ENCODE data around the gene CIAO3. TPM values are rescaled to one million over a fixed set of nuclear protein-coding genes. Genes with fewer than 3 reads are reported as not detected.
"Not testable (repeated sequence)": the region's sequence is repeated elsewhere in the genome, so short reads cannot be mapped to it uniquely, and the experiment has no call there.

Gene CIAO3
- polyA plus RNA-seq, 1 donor, result 18.0 TPM

DNA sequence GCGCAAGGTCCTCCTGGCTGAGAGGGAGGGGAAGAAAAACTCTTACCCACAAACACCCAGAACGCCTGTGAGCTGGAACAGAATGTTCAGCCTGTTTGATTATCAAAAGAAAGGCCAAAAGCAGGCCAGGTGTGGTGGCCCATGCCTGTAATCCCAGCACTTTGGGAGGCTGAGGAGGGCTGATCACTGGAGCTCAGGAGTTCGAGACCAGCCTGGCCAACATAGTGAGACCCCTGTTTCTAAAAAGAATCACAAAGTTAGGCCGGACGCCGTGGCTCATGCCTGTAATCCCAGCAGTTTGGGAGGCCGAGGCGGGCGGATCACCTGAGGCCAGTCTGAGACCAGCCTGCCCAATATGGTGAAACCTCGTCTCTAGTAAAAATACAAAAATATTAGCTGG, 35.5 kb upstream of the CIAO3 start:
- DNase-seq (ENCODE audit: low read depth), result not testable (repeated sequence)

DNA sequence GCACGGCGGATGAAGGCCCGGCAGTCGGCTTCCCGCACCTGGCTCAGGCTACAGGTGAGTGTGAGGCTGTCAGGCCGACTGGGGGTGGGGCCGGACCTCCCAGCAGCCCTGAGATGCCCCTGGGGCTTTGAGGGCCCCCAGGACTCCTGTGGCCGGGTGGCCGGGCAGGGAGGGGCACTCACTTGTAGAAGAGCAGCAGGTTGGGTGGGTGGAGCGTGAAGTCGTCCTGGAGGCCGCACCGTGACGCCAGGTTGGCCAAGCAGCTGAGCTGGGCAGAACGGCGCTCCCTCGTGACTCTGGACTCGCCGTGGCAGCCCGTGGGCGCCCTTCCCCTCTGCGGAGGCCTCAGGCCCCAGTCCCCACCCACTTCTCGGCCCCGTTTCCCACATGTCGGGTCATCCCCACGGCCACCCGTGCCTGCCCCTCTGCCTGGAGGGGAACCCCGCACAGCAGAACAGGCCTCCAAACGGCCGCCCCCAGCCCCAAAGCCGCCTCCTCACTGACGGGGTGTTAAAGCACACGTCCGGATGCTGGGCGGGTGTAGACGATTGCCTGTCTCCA, 34.5 kb upstream of the CIAO3 start:
- DNase-seq (ENCODE audit: low read depth), result no peak

DNA sequence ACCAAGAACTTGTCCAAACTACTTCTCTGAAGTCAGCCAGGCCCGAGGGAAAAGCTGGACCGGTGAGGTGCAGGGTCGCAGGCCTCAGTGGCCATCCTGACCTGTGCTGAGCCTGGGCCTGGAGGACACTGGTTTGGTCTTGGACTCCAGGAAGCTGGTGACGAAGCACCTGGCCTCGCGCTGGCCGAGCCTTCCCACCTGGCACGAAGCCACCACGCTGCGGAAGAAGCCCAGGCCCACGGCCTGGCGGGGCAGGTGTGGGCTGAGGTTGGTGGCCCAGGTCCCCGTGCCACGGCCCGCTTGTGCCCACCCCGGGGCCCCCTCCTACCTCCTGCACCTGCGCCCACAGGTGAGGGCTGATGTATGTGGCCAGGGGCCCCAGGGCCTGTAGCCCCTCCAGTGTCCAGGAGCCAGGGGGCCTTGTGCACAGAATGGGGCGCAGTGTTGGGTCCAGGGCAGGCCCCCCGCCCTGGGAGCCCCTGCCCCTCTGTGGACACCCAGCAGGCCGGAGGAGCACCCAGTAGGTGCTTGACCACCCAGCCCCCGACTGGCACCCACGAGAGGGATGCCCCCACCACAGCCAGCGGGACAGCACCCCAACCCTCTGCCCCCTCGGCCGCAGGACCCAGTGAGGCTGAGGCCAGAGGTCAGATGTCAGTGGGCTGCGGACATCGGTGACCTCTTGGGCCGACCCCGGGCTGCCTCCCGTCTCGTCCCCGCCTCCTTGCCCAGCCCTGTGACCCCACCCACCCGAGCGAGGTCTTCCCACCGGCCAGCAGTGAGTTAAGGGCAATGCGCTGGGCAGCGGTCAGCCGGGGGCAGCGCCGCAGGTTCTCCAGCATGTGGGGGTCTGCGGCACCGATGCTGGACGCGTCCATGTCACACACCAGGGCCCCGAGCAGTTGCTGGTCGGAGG, 33.5 kb upstream of the CIAO3 start:
- DNase-seq (ENCODE audit: low read depth), result no peak

DNA sequence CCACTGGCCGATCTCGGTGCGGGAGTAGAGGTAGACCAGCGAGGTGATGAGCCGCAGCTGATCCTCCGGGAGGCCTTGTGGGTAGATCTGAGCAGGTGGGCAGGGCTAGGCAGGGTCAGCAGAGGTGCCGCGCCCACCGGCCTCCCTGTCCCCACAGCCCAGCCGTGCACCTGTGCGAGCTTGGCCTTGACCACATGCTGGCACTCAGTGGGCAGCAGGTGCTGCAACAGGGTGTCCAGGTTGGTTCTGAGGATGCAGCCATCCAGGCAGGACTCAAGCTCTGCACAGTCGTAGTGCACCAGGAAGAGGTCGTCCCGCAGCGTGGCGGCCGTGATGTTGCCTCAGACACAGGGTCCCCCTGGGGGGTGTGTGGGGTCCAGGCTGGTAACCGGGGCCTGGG, 32.2 kb upstream of the CIAO3 start:
- DNase-seq (ENCODE audit: low read depth), result no peak

DNA sequence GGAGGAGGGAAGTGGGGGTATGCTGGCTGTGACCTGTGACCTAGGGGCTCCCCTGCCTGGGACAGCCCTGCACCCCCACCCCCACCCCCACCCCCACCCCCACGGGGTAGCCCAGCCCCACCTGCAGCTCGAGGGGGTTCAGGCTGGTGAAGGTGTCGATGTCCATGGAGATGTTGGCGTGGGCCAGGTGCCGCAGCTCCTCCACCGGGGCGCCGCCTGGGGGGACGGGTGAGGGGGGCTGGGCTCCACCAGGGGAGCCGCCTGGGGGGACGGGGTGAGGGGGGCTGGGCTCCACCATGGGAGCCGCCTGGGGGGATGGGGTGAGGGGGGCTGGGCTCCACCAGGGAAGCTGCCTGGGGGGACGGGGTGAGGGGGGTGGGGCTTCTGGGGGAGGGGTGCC, 29.6 kb upstream of the CIAO3 start:
- DNase-seq (ENCODE audit: low read depth), result no peak

DNA sequence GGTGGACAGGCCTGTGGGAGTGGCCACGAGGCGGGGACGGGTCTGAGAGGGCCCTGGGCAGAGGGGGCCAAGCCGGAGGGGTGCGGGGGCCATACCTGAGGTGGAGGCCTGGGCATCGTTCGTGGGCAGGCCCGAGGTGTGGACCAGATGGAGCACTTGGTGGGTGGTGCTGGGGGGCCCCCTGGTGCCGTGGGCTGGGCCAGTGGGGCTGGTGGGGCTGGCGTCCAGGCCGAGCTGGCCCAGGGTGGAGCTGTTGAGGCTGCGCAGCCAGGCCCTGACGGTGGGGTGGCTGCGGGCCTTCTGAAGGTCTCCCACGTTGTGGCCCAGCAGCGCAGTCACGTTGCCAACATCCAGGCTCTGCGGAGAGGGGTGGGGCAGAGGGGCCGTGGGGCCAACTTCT, 29.1 kb upstream of the CIAO3 start:
- DNase-seq (ENCODE audit: low read depth), result no peak

DNA sequence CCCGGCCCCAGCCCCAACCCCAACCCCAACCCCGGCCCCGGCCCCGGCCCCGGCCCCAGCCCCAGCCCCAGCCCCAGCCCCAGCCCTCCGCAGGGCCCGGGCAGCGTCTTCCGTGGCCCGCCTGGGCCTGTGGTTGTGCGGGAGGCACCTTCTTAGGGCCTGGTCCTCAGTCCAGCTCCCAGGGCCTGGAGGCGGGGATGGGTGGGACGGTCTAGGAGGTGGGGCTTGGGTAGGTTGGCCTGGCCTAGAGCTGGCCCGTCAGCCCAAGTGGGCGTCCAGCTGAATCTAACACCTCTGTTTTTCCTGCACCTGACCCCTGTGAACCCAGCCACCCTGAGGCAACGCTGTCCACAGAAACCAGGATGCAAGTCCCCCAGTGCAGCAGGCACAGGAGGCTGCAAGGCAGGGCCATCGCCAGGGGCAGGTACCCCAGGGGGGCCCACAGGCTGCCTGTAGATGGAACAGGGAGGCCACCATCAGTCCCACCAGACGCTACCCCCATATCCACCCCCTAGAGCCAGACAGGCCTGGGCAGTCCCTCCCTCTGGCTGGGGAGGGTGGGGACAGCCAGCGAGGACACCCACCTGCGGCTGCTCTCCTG, 28.5 kb upstream of the CIAO3 start:
- no peak for DNase-seq (ENCODE audit: low read depth)

DNA sequence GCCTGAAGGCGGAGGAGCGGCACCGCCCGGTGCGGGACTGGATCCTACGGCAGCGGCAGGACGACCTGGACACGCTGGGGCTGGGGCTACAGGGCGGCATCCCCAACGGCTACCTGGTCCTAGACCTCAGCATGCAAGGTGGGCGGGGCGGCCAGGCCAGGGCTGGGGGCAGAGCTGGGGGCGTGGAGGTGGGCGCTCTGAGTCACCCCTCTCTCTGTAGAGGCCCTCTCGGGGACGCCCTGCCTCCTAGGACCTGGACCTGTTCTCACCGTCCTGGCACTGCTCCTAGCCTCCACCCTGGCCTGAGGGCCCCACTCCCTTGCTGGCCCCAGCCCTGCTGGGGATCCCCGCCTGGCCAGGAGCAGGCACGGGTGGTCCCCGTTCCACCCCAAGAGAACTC, 27.6 kb upstream of the CIAO3 start:
- no peak for DNase-seq (ENCODE audit: low read depth)

DNA sequence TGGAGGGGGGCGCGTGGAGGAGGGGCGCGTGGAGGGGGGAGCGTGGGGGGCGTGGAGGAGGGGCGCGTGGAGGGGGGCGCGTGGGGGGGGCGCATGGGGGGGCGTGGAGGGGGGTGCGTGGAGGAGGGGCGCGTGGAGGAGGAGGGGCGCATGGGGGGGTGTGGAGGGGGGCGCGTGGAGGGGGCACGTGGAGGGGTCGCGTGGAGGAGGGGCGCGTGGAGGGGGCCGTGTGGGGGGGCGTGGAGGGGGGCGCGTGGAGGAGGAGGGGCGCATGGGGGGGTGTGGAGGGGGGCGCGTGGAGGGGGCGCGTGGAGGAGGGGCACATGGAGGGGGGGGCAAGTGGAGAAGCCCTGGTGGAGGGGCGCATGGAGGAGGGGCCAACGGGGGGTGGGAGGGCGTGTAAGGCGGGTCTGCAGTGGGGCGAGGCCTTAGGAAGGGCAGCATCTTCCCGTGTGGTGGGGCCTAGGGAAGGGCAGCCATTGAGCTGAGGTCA, 27.0 kb upstream of the CIAO3 start:
- DNase-seq (ENCODE audit: low read depth), result no peak

DNA sequence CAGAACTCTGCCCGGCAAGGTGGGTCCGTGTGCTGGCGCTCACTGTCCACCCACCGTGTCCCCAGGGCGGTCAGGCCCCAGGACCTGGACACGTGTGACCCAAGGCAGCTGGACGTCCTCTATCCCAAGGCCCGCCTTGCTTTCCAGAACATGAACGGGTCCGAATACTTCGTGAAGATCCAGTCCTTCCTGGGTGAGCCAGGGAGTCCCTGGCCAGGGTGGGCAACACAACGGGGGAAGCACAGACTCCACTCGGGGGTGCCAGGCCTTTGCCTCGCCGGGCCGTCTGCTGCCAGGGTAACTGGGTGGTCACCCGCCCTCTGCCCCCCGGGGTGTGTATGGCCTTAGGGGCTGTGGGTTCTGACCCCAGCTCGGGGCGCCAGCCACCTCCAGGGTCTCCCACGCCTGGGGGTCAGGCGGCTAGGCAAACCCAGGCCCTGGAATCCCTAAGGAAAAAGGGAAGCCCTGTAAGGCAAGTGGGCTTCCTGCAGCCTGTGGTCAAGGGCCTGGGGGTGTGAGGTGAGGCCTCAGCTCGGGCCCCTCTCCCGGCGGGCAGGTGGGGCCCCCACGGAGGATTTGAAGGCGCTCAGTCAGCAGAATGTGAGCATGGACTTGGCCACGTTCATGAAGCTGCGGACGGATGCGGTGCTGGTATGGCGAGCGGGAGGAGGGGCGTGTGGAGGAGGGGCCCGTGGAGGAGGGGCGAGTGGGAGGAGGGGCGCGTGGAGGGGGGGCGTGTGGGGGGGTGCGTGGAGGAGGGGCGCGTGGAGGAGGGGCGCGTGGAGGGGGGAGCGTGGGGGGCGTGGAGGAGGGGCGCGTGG, 26.2 kb upstream of the CIAO3 start:
- DNase-seq (ENCODE audit: low read depth), result no peak

DNA sequence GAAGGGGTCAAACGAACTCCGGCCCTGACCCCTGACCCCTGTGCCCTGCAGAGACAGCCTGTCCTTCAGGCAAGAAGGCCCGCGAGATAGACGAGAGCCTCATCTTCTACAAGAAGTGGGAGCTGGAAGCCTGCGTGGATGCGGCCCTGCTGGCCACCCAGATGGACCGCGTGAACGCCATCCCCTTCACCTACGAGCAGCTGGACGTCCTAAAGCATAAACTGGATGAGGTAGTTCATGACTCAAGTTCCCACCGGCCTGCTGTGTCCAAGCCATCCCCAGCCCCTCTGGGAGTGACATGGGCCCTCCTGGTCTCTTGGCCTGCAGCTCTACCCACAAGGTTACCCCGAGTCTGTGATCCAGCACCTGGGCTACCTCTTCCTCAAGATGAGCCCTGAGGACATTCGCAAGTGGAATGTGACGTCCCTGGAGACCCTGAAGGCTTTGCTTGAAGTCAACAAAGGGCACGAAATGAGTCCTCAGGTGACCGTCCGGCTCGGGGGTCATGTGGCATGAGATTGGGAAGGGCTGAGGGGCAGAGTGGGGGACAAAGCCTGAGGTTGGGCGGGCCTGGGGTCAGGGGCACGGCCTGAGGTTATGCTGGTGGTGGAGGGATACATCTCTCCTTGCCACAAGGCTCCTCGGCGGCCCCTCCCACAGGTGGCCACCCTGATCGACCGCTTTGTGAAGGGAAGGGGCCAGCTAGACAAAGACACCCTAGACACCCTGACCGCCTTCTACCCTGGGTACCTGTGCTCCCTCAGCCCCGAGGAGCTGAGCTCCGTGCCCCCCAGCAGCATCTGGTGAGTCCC, 25.4 kb upstream of the CIAO3 start:
- no peak for DNase-seq (ENCODE audit: low read depth)

DNA sequence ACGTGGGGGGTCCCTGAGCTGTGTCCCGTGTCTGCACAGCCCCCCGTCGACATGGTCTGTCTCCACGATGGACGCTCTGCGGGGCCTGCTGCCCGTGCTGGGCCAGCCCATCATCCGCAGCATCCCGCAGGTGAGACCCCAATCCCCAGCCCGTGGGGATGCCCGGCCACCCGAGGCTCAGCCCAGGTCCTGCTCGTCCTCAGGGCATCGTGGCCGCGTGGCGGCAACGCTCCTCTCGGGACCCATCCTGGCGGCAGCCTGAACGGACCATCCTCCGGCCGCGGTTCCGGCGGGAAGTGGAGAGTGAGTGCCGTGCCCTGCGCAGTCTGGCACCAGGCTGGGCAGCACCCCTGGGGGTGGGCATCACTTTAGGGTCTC, 24.7 kb upstream of the CIAO3 start:
- DNase-seq (ENCODE audit: low read depth), result no peak

DNA sequence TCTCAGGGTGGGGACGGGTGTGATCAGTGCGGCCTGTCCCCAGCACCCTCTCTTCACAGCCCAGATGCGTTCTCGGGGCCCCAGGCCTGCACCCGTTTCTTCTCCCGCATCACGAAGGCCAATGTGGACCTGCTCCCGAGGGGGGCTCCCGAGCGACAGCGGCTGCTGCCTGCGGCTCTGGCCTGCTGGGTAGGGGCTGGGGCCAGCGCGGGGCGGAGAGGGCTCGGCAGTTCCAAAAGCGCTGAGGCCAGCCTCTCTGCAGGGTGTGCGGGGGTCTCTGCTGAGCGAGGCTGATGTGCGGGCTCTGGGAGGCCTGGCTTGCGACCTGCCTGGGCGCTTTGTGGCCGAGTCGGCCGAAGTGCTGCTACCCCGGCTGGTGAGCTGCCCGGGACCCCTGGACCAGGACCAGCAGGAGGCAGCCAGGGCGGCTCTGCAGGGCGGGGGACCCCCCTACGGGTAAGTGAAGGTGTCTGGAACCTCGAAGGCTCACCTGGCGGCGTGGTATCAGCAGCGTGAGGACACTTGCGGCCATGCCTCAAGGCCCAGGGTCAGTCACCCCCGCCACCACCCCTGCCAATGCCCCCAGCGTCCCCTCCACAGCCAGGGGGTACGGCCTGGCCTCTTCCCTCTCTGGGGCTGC, 24.2 kb upstream of the CIAO3 start:
- no peak for DNase-seq (ENCODE audit: low read depth)

DNA sequence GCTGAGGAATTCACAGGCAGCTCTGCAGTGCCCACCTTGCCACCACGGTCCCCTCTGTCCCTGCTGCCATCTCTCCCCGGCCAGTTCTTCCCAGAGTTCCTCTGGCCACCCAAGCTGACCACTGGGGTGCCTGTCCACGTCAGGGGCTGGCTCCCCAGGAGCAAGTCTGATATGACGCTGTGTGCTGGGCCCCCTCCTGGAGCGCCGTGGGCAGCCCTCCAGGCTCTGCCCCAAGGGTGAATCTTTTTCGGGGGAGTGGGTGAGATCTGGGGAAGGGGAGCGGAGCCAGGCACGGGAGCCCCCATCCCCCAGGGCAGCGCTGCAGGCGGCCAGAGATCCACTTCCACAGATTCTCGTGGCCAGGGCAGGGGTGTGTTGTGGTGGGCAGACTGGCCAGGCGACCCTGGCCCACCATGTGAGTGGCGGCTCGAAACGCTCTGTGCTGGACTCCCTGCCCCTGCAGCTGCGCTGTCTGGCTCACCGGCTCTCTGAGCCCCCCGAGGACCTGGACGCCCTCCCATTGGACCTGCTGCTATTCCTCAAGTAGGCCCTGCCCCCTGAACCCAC, 23.5 kb upstream of the CIAO3 start:
- no peak for DNase-seq (ENCODE audit: low read depth)

DNA sequence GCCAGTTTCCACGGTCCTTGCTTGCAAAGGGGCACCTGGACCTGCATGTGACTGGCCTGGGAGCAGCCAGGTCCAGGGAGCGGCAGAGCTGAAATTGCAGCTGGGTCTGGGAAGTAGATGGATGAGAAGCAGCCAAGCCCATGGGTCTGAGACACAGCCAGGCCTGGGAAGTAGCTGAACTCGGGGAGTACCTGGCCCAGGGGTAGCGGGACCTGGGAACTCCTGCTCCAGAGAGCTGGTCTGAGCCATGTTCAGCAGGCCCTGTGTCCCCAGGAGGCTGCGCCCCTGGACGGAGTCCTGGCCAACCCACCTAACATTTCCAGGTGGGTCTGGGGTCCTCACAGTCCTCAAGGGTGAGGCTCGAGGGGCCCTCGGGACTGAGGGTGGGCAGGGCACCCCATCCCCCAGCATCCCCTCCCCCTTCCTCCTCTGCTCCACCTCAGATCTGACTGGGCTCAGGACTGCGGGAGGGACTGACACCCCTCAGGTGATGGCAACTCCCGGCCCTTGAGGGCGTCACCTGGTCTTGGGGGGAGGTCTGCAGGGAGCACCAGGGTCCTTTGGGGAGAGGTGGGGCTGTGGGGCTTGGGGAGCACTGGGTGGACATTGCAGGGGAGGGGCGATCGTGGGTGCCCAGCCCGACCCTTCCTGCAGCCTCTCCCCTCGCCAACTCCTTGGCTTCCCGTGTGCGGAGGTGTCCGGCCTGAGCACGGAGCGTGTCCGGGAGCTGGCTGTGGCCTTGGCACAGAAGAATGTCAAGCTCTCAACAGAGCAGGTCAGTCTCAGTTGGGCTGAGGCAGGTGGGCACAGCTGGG, 22.8 kb upstream of the CIAO3 start:
- DNase-seq (ENCODE audit: low read depth), result no peak

DNA sequence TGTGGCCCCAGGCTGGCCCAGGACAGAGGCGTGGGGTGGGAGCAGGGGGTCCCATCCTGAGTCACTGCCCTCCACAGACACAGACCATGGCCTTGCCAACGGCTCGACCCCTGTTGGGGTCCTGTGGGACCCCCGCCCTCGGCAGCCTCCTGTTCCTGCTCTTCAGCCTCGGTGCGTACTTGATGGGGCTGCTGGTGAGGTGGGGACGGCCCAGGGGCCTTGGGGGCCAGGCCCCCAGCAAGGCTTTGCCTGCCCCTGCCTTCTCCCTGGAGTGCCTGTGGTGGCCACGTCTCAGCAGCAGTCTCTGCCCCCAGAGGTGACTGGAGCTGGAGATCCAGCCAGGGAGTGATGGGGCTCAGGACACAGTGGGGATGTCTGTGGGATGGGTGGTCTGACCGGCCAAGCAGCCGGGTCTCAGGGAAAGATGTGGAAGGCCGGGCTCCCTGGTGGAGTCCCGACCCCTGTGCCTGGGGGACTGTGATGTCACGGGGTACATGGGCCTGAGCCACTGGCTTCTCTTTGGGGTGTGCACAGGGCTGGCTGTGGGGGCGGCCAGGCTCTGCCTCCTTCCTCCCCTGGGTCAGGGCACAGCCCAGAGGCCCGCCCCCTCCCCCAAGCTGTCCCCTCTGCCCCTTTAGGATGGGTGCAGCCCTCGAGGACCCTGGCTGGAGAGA, 21.9 kb upstream of the CIAO3 start:
- DNase-seq (ENCODE audit: low read depth), result no peak

DNA sequence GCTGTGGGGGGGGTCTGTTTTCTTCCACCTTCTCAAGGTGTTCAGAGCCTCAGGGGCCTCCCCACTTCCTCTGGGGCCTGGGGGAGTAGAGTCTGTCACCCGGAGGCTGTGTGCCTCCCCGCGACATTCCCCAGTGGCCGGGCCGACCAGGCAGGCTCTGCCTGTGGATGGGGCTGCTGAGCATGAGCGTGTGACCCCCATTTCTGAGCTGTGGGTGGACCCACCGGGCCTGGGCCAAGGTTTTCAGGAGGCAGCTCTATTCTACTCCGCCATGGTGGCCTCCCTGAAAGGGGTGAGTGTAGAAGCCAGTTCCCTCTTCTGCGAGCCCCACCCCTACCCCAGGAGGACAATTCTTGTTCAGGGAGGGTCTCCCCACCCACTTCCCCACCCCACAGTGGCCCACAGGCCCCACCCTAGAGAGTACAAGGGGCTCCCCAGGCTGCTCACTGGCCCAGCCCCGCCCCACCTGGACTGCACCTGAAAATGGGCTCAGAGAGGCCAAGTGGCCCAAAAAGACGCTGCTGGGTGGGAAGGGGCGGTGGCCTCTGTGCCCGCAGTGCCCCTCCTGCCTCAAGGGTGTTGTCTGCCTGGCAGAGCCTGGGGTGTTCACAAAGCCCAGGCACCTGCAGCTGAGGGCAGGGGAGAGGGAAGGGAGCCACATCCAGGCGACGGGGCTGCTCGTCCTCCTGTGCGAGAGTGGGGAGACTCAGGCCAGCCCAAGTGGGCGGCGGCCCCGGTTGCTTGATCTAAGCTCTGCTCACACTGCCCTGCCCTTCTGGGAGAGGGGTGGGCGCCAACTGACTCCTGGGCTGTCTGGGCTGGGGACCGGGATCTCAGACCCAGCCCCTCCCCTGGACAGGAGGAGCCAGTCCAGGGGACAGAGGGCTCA, 21.1 kb upstream of the CIAO3 start:
- no peak for DNase-seq (ENCODE audit: low read depth)

Data from forelimb muscle (tissue), 1 donor.